Measurements from ENCODE around the gene PDE6B.

PDE6B gene

DNA sequence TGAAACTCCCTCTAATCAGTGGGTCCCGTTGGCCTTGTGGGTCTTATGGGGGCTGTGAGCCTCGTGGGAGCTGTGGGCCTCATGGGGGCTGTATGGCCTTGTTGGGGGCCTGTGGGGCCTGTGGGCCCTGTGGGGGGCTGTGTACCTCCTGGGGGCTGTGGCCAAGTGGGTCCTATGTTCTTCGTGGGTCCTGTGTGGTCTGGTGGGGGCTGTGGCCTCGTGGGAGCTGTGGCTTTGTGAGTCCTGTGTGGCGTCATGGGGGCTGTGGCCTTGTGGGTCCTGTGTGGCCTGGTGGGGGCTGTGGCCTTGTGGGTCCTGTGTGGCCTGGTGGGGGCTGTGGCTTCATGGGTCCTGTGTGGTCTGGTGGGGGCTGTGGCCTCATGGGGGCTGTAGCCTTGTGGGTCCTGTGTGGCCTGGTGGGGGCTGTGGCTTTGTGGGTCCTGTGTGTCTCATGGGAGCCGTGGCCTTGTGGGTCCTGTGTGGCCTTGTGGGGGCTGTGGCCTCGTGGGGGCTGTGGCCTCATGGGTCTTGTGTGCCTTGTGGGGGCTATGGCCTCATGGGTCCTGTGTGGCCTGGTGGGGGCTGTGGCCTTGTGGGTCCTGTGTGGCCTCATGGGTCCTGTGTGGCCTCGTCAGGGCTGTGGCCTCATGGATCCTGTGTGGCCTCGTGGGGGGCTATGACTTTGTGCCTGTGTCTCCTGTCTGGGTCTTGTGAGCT is 87.7 kb downstream of the PDE6B start:
- H3K4me1 ChIP-seq, result peaks cover 20 to 61% (median 50%) of the 10 kb centered on the region in 10 experiments
- peaks cover 25 to 86% (median 69%) of the 10 kb centered on the region in 11 experiments for H3K36me3 ChIP-seq
- H3K4me3 ChIP-seq, result no peak overlapping the region
- peak overlapping the region in 4 of 11 experiments; percentile 3 to 53 (median 4); a peak in 3 of 22 replicates for H3K9ac ChIP-seq
- H3K27ac ChIP-seq, result peak overlapping the region in 8 of 11 experiments; percentile 16 to 60 (median 45); a peak in 13 of 22 replicates
- peaks cover 89 to 100% (median 98%) of the 10 kb centered on the region in 11 experiments for H4K20me1 ChIP-seq
- TF ChIP-seq Cebpa-rat (IDR thresholded peaks at IDR 0.05), result no peak
- no peaks in the 10 kb centered on the region for H3K27me3 ChIP-seq
- H3K4me2 ChIP-seq, result peak overlapping the region in 4 of 11 experiments; percentile 3 to 35 (median 22); a peak in 6 of 22 replicates
- H3K9me3 ChIP-seq (replicated peaks in 1 of 11), result peaks cover 0 to 5% (median 0%) of the 10 kb centered on the region in 11 experiments; a peak in 5 of 22 replicates

DNA sequence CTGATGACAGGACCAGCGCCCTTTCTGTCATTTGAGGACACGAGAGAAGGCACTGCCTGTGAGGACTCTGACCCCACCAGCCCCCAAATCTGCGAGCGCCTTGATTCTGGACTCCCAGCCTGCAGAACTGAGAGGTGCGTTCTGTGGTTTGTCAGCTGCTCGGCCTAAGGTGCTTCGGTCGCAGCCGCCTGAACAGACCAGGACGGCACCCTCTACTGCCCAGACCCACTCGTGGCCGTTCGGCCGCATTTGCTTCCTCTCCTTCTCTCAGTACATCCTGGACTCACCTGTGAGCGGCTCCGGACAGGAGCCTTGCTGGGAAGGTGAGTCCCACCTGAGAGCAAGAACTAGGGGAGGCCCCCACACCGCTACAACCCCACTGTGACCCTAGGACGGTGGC is 88.7 kb downstream of the PDE6B start:
- H3K9me3 ChIP-seq (replicated peaks in 1 of 11), result peaks cover 0 to 4% (median 0%) of the 10 kb centered on the region in 11 experiments; a peak in 4 of 22 replicates
- H3K9ac ChIP-seq, result no peak overlapping the region; a peak in 1 of 22 replicates
- H3K27ac ChIP-seq, result no peak overlapping the region
- H3K27me3 ChIP-seq, result no peaks in the 10 kb centered on the region
- H3K36me3 ChIP-seq, result peaks cover 32 to 86% (median 69%) of the 10 kb centered on the region in 11 experiments
- peaks cover 16 to 51% (median 41%) of the 10 kb centered on the region in 10 experiments; a peak in 19 of 20 replicates for H3K4me1 ChIP-seq
- no peak overlapping the region for H3K4me2 ChIP-seq
- peaks cover 89 to 100% (median 98%) of the 10 kb centered on the region in 11 experiments for H4K20me1 ChIP-seq
- H3K4me3 ChIP-seq, result no peak overlapping the region
- TF ChIP-seq Cebpa-rat (IDR thresholded peaks at IDR 0.05), result no peak

DNA sequence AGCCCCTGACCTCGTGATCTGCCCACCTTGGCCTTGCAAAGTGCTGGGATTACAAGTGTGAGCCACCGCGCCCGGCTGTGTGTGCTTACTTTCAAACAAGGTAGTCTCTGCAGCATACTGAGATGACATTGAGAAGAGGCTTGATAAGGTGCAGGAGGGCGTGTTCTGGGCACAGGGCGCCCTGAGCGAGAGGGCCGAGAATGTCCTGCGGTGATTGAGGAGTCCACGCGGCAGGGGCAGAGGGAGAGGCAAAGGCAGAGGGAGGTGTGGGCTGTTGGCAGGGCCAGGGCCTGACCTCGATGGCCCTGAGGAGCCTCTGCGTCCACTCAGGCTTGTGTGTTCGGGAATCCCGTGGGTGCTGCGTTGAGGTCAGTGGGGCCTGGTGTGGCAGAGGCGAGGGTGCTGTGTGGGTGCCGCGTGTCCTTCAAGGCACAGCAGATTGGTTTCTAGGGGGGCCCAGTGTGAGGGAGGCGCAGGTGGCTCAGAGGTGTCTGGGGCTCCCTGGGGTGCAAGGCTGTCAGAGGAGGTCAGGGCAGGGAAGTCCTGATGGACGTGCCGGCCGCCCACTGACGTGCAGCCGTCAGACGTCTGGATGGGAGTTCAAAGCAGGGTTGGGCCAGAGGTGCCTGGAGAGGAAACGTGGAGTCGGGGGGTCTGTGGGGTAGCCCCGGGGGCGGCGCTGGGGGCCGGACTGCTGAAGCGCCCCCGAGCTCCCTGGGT is 92.4 kb downstream of the PDE6B start:
- no peak for TF ChIP-seq Cebpa-rat (IDR thresholded peaks at IDR 0.05)
- H3K4me1 ChIP-seq, result peaks cover 6 to 45% (median 25%) of the 10 kb centered on the region in 10 experiments; a peak in 15 of 20 replicates
- H3K27me3 ChIP-seq, result no peaks in the 10 kb centered on the region
- no peaks in the 10 kb centered on the region; a peak in 3 of 22 replicates for H3K9me3 ChIP-seq (replicated peaks in 1 of 11)
- peak overlapping the region in 2 of 11 experiments; percentile 13 to 55; a peak in 2 of 22 replicates for H3K27ac ChIP-seq
- no peak overlapping the region for H3K4me3 ChIP-seq
- H3K9ac ChIP-seq, result peak overlapping the region in 4 of 11 experiments; percentile 3 to 29 (median 18); a peak in 2 of 22 replicates
- peak overlapping the region in 3 of 11 experiments; percentile 11 to 37 (median 25); a peak in 3 of 22 replicates for H3K4me2 ChIP-seq
- peaks cover 26 to 87% (median 73%) of the 10 kb centered on the region in 11 experiments for H3K36me3 ChIP-seq
- H4K20me1 ChIP-seq, result peaks cover 91 to 100% (median 99%) of the 10 kb centered on the region in 11 experiments

DNA sequence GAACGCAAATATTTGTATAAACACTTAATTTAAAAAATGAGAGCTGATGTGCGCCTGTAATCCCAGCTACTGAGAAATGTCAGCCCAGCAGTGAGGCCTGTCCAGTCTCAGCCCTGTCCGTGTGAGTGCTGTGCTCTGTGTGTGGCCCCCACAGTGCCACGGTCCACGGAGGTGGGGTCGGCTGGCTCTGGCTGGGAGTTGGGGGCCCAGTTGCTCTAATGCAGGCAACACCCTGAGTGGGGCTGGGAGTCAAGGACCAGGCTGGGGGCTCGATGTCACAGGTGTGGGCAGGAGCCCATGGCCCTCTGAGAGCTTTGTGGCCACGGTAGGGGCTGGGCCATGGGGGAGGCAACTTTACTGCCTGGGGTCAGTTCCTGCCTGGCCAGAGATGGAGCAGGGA is 93.1 kb downstream of the PDE6B start:
- Histone ChIP-seq H3K4me3 (no peak overlapping the region), H3K27me3 (no peaks in the 10 kb centered on the region), H4K20me1 (peaks cover 91 to 100% (median 99%) of the 10 kb centered on the region in 11 experiments), H3K4me1 (peaks cover 6 to 40% (median 22%) of the 10 kb centered on the region in 10 experiments; a peak in 15 of 20 replicates), H3K9me3 (replicated peaks in 1 of 11) (no peaks in the 10 kb centered on the region; a peak in 2 of 22 replicates), H3K9ac (0 out of 22 replicates have a peak overlapping the region, but pooled peaks of 1 of the 11 experiments have one; percentile 21), H3K36me3 (peaks cover 33 to 87% (median 74%) of the 10 kb centered on the region in 11 experiments), H3K4me2 (no peak overlapping the region), H3K27ac (no peak overlapping the region)
- TF ChIP-seq Cebpa-rat (IDR thresholded peaks at IDR 0.05), result no peak
